Activated CD4-positive, alpha-beta T cell treated with anti-CD3 and anti-CD28 coated beads, Interleukin-2, amount 10 ng/mL, durations not matched to agents 7 days and 5 days (primary cell): Measurements from ENCODE around the gene OR52B2. TPM values are rescaled to one million over a fixed set of nuclear protein-coding genes. Genes with fewer than 3 reads are reported as not detected.

Experiments used
- CTCF ChIA-PET: fragments of 350-600 bp; sonication (Branson Sonifier 250); formaldehyde crosslinking; loops from one replicate; lab custom pipeline; 2021; ENCODE audit warnings: antibody characterized with exemption; lab: Charles Lee
- POLR2A ChIA-PET: fragments of 350-600 bp; sonication (Branson Sonifier 250); formaldehyde crosslinking; loops from one replicate; lab custom pipeline; 2021; ENCODE audit warnings: antibody characterized with exemption; lab: Charles Lee
- DNase-seq: peaks from one replicate; pipeline ENCODE4 v3.0.0-alpha.2; 2020
- H3K27ac Mint-ChIP-seq: one replicate; pipeline ENCODE4 v1.8.0; 2021; ENCODE audit warnings: mild to moderate bottlenecking, moderate library complexity, mixed read lengths
- H3K27me3 Mint-ChIP-seq: one replicate; pipeline ENCODE4 v1.8.0; 2021; ENCODE audit warnings: mixed read lengths
- H3K36me3 Mint-ChIP-seq: one replicate; pipeline ENCODE4 v1.8.0; 2021; ENCODE audit warnings: low read depth, mixed read lengths
- H3K4me1 Mint-ChIP-seq: one replicate; pipeline ENCODE4 v1.8.0; 2021; ENCODE audit warnings: mixed read lengths
- H3K4me3 Mint-ChIP-seq: one replicate; pipeline ENCODE4 v1.8.0; 2021; ENCODE audit warnings: mild to moderate bottlenecking, moderate library complexity, mixed read lengths
- H3K9me3 Mint-ChIP-seq: one replicate; pipeline ENCODE4 v1.8.0; 2021; ENCODE audit warnings: mixed read lengths
- total RNA-seq, 2 experiments: library from RNA; stranded (reverse); gene quantifications; one replicate each; pipeline ENCODE4 v1.2.3, GENCODE V29; 2021

Gene OR52B2
- total RNA-seq = not detected

GRCh38 chr11:6170226-6170625 is at the start of gene OR52B2:
Gene OR52B2 (minus strand): TSS chr11:6170326. CDS start chr11:6170326, 0 bp downstream.
- H3K27me3 Mint-ChIP-seq = peaks cover 31% of the 10 kb centered on the region
- H3K4me1 Mint-ChIP-seq = no peaks in the 10 kb centered on the region
- ChIA-PET CTCF (no interaction called here), POLR2A (no interaction called here)
- no peak for DNase-seq
- H3K4me3 Mint-ChIP-seq = no peak within 1 kb of the TSS
- no peak within 1 kb of the TSS for H3K27ac Mint-ChIP-seq
- H3K36me3 Mint-ChIP-seq = no peaks in the 10 kb centered on the region
- peaks cover 4% of the 10 kb centered on the region for H3K9me3 Mint-ChIP-seq

- Mint-ChIP-seq H3K27ac (no peak overlapping the region), H3K27me3 (no peaks in the 10 kb centered on the region), H3K4me3 (no peak overlapping the region), H3K36me3 (peaks cover 31% of the 10 kb centered on the region), H3K9me3 (no peaks in the 10 kb centered on the region), H3K4me1 (peaks cover 16% of the 10 kb centered on the region)
- CTCF ChIA-PET = interaction anchor here (0.9 kb wide), 1 partner anchor 18 kb away, joined by 3 read pairs; no protein-coding TSS in a partner anchor
- no peak for DNase-seq
- POLR2A ChIA-PET = no interaction called here
Measured at GRCh38 chr11:6219359-6219758, 49.2 kb upstream of the OR52B2 start.

GRCh38 chr11:6217722-6218121 is 47.6 kb upstream of the OR52B2 start:
- Mint-ChIP-seq H3K36me3 (peaks cover 23% of the 10 kb centered on the region), H3K4me3 (no peak overlapping the region), H3K27me3 (no peaks in the 10 kb centered on the region), H3K4me1 (peaks cover 16% of the 10 kb centered on the region), H3K27ac (no peak overlapping the region), H3K9me3 (no peaks in the 10 kb centered on the region)
- DNase-seq = no peak
- CTCF ChIA-PET = interaction anchor here (0.5 to 3.2 kb wide), 3 partner anchors 10 to 1302 kb away, joined by 3 to 15 read pairs (median 3); partner anchors contain the start of gene FHIP1B
- POLR2A ChIA-PET = no interaction called here

- H3K27me3 Mint-ChIP-seq = no peaks in the 10 kb centered on the region
Measured at GRCh38 chr11:6216501-6216900, 46.4 kb upstream of the OR52B2 start.

GRCh38 chr11:6214530-6214929 is 44.4 kb upstream of the OR52B2 start:
- POLR2A ChIA-PET = no interaction called here
- Mint-ChIP-seq H3K27me3 (no peaks in the 10 kb centered on the region), H3K4me3 (no peak overlapping the region), H3K27ac (no peak overlapping the region), H3K36me3 (peaks cover 13% of the 10 kb centered on the region), H3K9me3 (no peaks in the 10 kb centered on the region), H3K4me1 (peaks cover 7% of the 10 kb centered on the region)
- no peak for DNase-seq
- CTCF ChIA-PET = interaction anchor here (2.4 to 3.2 kb wide), 2 partner anchors 10 to 13 kb away, joined by 13 to 15 read pairs; partner anchors contain the start of gene C11orf42

More at GRCh38 chr11:6216501-6216900, 46.4 kb upstream of the OR52B2 start:
- peaks cover 16% of the 10 kb centered on the region for H3K4me1 Mint-ChIP-seq
- ChIA-PET POLR2A (no interaction called here), CTCF (interaction anchor here (0.7 to 3.2 kb wide), 4 partner anchors 11 to 137 kb away, joined by 3 to 15 read pairs (median 4); partner anchors contain the start of gene C11orf42)
- peaks cover 16% of the 10 kb centered on the region for H3K36me3 Mint-ChIP-seq
- H3K27ac Mint-ChIP-seq = no peak overlapping the region
- H3K4me3 Mint-ChIP-seq = no peak overlapping the region
- no peak for DNase-seq
- no peaks in the 10 kb centered on the region for H3K9me3 Mint-ChIP-seq

- Mint-ChIP-seq H3K27me3 (no peaks in the 10 kb centered on the region), H3K9me3 (no peaks in the 10 kb centered on the region), H3K36me3 (peaks cover 8% of the 10 kb centered on the region), H3K4me1 (no peaks in the 10 kb centered on the region), H3K4me3 (no peak overlapping the region), H3K27ac (no peak overlapping the region)
- ChIA-PET CTCF (no interaction called here), POLR2A (no interaction called here)
- DNase-seq = no peak
Measured at GRCh38 chr11:6210274-6210955, 40.3 kb upstream of the OR52B2 start.

GRCh38 chr11:6209801-6210200 is 39.7 kb upstream of the OR52B2 start:
- DNase-seq = no peak
- H3K27me3 Mint-ChIP-seq = no peaks in the 10 kb centered on the region
- H3K4me3 Mint-ChIP-seq = no peak overlapping the region
- CTCF ChIA-PET = no interaction called here
- peaks cover 8% of the 10 kb centered on the region for H3K36me3 Mint-ChIP-seq
- POLR2A ChIA-PET = no interaction called here
- H3K4me1 Mint-ChIP-seq = no peaks in the 10 kb centered on the region
- no peak overlapping the region for H3K27ac Mint-ChIP-seq
- no peaks in the 10 kb centered on the region for H3K9me3 Mint-ChIP-seq

- no peaks in the 10 kb centered on the region for H3K9me3 Mint-ChIP-seq
- H3K27me3 Mint-ChIP-seq = no peaks in the 10 kb centered on the region
- ChIA-PET POLR2A (no interaction called here), CTCF (interaction anchor here (0.7 to 1.3 kb wide), 2 partner anchors 10 to 12 kb away, joined by 3 read pairs; no protein-coding TSS in a partner anchor)
- no peak overlapping the region for H3K4me3 Mint-ChIP-seq
- H3K27ac Mint-ChIP-seq = no peak overlapping the region
- H3K36me3 Mint-ChIP-seq = peaks cover 16% of the 10 kb centered on the region
- DNase-seq = no peak
- peaks cover 24% of the 10 kb centered on the region for H3K4me1 Mint-ChIP-seq
Measured at GRCh38 chr11:6206456-6207180, 36.5 kb upstream of the OR52B2 start.

- CTCF ChIA-PET = interaction anchor here (1.3 to 2.6 kb wide), 2 partner anchors 10 to 11 kb away, joined by 3 to 13 read pairs; no protein-coding TSS in a partner anchor
Measured at GRCh38 chr11:6205366-6205765, 35.2 kb upstream of the OR52B2 start, which contains the start of gene C11orf42. Gene C11orf42 (plus strand): TSS chr11:6205557. CDS start chr11:6205616, 59 bp downstream.

GRCh38 chr11:6204706-6205105 is 34.6 kb upstream of the OR52B2 start:
- Mint-ChIP-seq H3K4me3 (no peak overlapping the region), H3K9me3 (no peaks in the 10 kb centered on the region), H3K36me3 (peaks cover 16% of the 10 kb centered on the region), H3K27ac (no peak overlapping the region), H3K4me1 (peaks cover 31% of the 10 kb centered on the region), H3K27me3 (no peaks in the 10 kb centered on the region)
- no peak for DNase-seq
- CTCF ChIA-PET = interaction anchor here (0.5 to 2.6 kb wide), 3 partner anchors 10 to 32 kb away, joined by 4 to 13 read pairs (median 10); no protein-coding TSS in a partner anchor
- POLR2A ChIA-PET = no interaction called here

More at GRCh38 chr11:6205366-6205765, 35.2 kb upstream of the OR52B2 start, which contains the start of gene C11orf42:
- POLR2A ChIA-PET = no interaction called here
- Mint-ChIP-seq H3K27ac (no peak within 1 kb of the TSS), H3K9me3 (no peaks in the 10 kb centered on the region), H3K4me1 (peaks cover 31% of the 10 kb centered on the region), H3K27me3 (no peaks in the 10 kb centered on the region), H3K4me3 (no peak within 1 kb of the TSS), H3K36me3 (peaks cover 16% of the 10 kb centered on the region)
- DNase-seq = no peak

GRCh38 chr11:6203327-6203726 is 33.2 kb upstream of the OR52B2 start:
- ChIA-PET POLR2A (no interaction called here), CTCF (interaction anchor here (2.6 kb wide), 1 partner anchor 12 kb away, joined by 13 read pairs; no protein-coding TSS in a partner anchor)
- H3K9me3 Mint-ChIP-seq = no peaks in the 10 kb centered on the region
- DNase-seq = peak; percentile 24
- peak overlapping the region; percentile 1 for H3K27ac Mint-ChIP-seq
- no peaks in the 10 kb centered on the region for H3K27me3 Mint-ChIP-seq
- no peak overlapping the region for H3K4me3 Mint-ChIP-seq
- H3K4me1 Mint-ChIP-seq = peaks cover 31% of the 10 kb centered on the region
- H3K36me3 Mint-ChIP-seq = peaks cover 11% of the 10 kb centered on the region

GRCh38 chr11:6202041-6202440 is 31.9 kb upstream of the OR52B2 start:
- no peak overlapping the region for H3K27ac Mint-ChIP-seq
- peaks cover 11% of the 10 kb centered on the region for H3K36me3 Mint-ChIP-seq
- no peaks in the 10 kb centered on the region for H3K27me3 Mint-ChIP-seq
- DNase-seq = no peak
- no peak overlapping the region for H3K4me3 Mint-ChIP-seq
- H3K9me3 Mint-ChIP-seq = no peaks in the 10 kb centered on the region
- H3K4me1 Mint-ChIP-seq = peaks cover 33% of the 10 kb centered on the region
- ChIA-PET POLR2A (no interaction called here), CTCF (no interaction called here)
